ENCODE data around the gene ENTPD3. TPM values are rescaled to one million over a fixed set of nuclear protein-coding genes. Genes with fewer than 3 reads are reported as not detected.

The ENTPD3 gene
- total RNA-seq, 1 donor from 2014 or later: 0.29 TPM

DNA sequence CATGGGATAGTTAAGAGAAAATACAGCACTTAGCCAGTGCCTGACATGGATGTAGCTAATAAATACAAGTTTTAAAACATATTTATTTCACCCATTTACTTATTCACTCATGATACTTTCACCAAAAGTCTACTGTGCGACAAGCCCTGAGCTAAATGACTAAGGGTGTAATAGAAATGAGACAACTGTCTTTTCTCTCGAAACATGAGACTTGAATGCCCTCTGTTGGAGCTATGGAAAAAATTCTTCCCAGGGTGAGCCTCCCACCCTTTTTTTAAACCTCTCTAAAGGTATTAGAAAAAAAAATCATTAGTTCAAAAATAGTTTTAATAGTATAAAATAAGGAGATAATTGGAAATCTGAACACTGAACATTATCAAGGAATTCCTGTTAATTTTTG, 45.8 kb downstream of the ENTPD3 start:
- Histone ChIP-seq H3K36me3 (ENCODE audit: control insufficient read depth, insufficient read depth, low read length) (no peaks in the 10 kb centered on the region), H3K4me3 (ENCODE audit: low read depth, low read length) (no peak overlapping the region), H3K27me3 (ENCODE audit: control insufficient read depth, insufficient read depth, low read length) (no peaks in the 10 kb centered on the region)
- TF ChIP-seq, protein P1, sequence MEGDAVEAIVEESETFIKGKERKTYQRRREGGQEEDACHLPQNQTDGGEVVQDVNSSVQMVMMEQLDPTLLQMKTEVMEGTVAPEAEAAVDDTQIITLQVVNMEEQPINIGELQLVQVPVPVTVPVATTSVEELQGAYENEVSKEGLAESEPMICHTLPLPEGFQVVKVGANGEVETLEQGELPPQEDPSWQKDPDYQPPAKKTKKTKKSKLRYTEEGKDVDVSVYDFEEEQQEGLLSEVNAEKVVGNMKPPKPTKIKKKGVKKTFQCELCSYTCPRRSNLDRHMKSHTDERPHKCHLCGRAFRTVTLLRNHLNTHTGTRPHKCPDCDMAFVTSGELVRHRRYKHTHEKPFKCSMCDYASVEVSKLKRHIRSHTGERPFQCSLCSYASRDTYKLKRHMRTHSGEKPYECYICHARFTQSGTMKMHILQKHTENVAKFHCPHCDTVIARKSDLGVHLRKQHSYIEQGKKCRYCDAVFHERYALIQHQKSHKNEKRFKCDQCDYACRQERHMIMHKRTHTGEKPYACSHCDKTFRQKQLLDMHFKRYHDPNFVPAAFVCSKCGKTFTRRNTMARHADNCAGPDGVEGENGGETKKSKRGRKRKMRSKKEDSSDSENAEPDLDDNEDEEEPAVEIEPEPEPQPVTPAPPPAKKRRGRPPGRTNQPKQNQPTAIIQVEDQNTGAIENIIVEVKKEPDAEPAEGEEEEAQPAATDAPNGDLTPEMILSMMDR (IDR thresholded peaks at IDR 0.05; ENCODE audit: insufficient read depth, low read length, poor library complexity, severe bottlenecking): no peak
- no peak for DNase-seq (ENCODE audit: low read depth)

DNA sequence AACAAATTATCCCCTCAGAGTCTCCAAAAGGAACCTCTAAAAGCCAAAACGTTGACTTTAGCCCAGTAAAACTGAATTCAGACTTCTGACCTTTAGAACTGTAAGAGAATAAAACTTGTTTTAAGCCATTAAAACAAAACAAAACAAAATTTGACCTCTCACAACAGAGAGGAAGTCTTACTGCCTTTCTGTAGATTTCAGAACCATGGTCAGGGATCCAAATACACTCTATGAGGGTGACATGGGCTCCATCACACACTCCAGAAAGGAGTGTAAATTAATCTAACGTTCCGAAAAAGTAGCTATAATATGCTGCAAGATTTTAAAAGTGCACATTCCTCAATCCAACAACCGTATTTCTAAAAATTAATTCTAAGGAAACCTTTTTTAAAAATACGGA, 50.9 kb downstream of the ENTPD3 start:
- Histone ChIP-seq H3K36me3 (ENCODE audit: control insufficient read depth, insufficient read depth, low read length) (no peaks in the 10 kb centered on the region), H3K4me3 (ENCODE audit: low read depth, low read length) (no peak overlapping the region), H3K27me3 (ENCODE audit: control insufficient read depth, insufficient read depth, low read length) (no peaks in the 10 kb centered on the region)
- DNase-seq (ENCODE audit: low read depth): no peak
- TF ChIP-seq, protein P1 (IDR thresholded peaks at IDR 0.05; ENCODE audit: insufficient read depth, low read length, poor library complexity, severe bottlenecking): no peak

DNA sequence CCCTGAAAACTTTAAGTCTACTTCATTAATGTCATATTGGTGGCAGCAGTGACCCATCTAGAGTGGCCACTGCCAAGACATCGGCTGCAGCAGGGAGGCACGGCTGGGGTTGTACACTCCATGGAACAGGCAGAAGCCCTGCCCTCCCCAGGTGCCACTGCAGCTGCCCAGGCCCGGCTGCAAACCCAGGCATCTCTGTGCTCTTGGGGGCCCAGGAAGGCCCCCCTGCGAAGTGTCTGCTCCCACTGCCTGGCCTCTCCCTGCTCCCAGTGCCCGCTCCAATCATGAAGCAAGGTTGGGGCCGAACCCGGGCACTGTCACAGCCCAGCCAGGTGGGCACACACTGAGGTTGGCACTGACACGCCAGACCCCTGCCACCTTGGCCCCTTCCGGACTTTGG, 58.1 kb downstream of the ENTPD3 start:
- Histone ChIP-seq H3K36me3 (ENCODE audit: control insufficient read depth, insufficient read depth, low read length) (no peaks in the 10 kb centered on the region), H3K4me3 (ENCODE audit: low read depth, low read length) (no peak overlapping the region), H3K27me3 (ENCODE audit: control insufficient read depth, insufficient read depth, low read length) (no peaks in the 10 kb centered on the region)
- DNase-seq (ENCODE audit: low read depth): no peak
- TF ChIP-seq, protein P1 (IDR thresholded peaks at IDR 0.05; ENCODE audit: insufficient read depth, low read length, poor library complexity, severe bottlenecking): no peak

DNA sequence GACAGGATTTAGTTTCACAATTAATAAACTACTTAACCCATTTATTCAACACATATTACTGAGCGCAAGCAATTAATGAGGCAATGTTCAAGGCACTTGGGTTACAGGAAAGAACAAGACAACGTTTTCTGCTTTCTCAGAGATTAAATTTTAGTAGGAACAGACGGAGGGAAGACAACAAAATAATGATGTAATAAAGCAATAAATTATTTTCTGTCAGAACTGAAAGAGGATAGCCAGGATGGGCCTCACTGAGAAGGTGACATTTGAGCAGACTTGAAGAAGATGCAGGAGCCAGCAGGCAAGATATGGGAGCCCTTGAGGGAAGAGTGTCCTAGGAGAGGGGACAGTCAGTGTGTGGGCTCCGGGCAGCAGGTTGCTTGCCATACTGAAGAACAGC, 58.9 kb downstream of the ENTPD3 start:
- no peaks in the 10 kb centered on the region for H3K27me3 ChIP-seq (ENCODE audit: control insufficient read depth, insufficient read depth, low read length)
- no peak for DNase-seq (ENCODE audit: low read depth)
- TF ChIP-seq, protein P1 (IDR thresholded peaks at IDR 0.05; ENCODE audit: insufficient read depth, low read length, poor library complexity, severe bottlenecking): no peak
- no peaks in the 10 kb centered on the region for H3K36me3 ChIP-seq (ENCODE audit: control insufficient read depth, insufficient read depth, low read length)
- no peak overlapping the region for H3K4me3 ChIP-seq (ENCODE audit: low read depth, low read length)

DNA sequence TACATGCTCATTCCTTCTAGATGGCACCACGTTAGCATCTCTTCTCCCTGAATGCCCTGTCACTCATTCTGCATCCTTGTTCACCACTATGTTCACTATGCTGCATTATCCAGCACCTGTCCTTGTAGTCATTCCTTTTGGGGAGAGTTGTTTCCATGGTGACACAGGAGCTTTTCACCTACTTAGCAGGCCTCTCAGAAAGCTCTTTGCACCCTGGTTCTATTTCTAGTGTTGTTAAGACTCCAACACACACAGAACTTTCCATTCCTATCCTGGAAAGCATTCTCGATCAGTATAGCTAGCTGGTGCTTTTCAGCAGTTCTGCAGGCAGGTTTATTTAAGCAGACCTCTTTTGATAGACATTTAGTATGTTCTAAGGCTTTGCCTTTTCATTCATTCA, 63.5 kb downstream of the ENTPD3 start:
- no peaks in the 10 kb centered on the region for H3K27me3 ChIP-seq (ENCODE audit: control insufficient read depth, insufficient read depth, low read length)
- TF ChIP-seq, protein P1 (IDR thresholded peaks at IDR 0.05; ENCODE audit: insufficient read depth, low read length, poor library complexity, severe bottlenecking): no peak

DNA sequence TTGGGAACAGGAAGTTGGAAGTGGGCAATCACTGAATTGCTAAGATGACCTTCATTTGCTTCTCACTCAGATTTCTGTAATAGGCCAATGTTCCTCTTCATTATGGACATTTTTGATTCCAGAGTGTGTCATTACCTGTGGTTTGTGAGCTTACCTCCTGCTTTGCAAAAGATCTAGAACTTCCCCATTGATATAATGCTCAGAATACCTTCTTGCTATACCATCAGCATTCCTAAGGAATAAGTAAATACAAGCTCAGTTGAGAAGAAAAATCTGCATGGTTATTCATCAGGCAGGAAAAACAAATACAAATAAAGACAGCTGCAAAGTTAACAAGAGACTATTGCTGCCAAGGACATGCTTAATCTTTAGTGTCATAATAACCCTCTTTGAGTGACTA, 64.6 kb downstream of the ENTPD3 start:
- Histone ChIP-seq H3K4me3 (ENCODE audit: low read depth, low read length) (no peak overlapping the region), H3K36me3 (ENCODE audit: control insufficient read depth, insufficient read depth, low read length) (no peaks in the 10 kb centered on the region), H3K27me3 (ENCODE audit: control insufficient read depth, insufficient read depth, low read length) (no peaks in the 10 kb centered on the region)
- TF ChIP-seq, protein P1 (IDR thresholded peaks at IDR 0.05; ENCODE audit: insufficient read depth, low read length, poor library complexity, severe bottlenecking): no peak
- DNase-seq (ENCODE audit: low read depth): no peak

More for the DNA sequence above, 63.5 kb downstream of the ENTPD3 start:
- no peaks in the 10 kb centered on the region for H3K36me3 ChIP-seq (ENCODE audit: control insufficient read depth, insufficient read depth, low read length)
- DNase-seq (ENCODE audit: low read depth): no peak
- H3K4me3 ChIP-seq (ENCODE audit: low read depth, low read length): no peak overlapping the region

Measured in kidney epithelial cell (primary cell).